Stimulated activated CD8-positive, alpha-beta memory T cell treated with anti-CD3 and anti-CD28 coated beads, Interleukin-12 subunit alpha, Interleukin-12 subunit beta, amount 100 ng/mL, for 4 hours (primary cell): Measurements from ENCODE around the gene C11orf42.
"Not testable (repeated sequence)": the region's sequence is repeated elsewhere in the genome, so short reads cannot be mapped to it uniquely, and the experiment has no call there.

ENCODE experiments used
- DNase-seq: peaks from one replicate; pipeline ENCODE4 v3.0.0-alpha.2; 2020; ENCODE audit warnings: low read depth

The C11orf42 gene

DNA sequence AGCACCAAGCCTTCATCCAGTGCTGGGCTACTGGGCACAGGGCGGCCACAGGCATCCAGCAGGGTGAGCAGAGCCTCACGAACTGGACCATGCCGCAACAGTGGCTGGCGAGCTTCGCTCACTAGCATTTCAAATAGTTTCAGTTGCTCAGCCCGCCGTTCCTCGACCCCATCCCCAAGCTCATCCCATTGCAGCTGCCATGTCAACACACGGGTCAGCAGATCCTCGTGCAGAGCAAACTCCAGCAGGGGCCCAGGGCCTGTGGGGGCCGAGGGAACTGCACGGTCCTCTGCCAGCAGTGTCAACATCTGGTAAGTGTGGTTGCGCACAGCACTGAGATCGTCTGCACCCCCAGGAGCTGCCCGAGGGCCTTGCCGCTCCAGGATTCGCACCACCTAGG is 18.5 kb downstream of the C11orf42 start:
- DNase-seq = no peak

DNA sequence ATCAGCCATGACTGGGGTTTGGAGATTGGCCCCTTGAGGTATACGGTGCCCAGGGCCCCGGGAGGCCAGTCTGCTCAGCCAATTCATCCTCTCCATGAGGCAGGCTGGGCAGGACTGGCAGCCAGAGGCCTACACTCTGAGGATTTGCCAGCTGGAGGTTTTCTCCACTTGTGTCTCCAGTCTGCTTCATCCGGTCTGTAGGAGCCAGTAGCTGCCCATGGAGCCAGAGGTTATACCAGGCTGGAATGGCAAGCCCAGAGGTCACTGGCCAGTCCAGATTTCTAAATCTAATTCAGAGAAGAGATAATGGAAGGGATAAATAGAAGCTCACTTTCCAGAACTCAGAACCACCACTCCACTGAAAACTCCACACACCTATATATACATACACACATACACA is 19.1 kb downstream of the C11orf42 start:
- DNase-seq = no peak

- no peak for DNase-seq
Observed at GRCh38 chr11:6225024-6225423, 19.7 kb downstream of the C11orf42 start.

GRCh38 chr11:6225896-6226295 is 20.5 kb downstream of the C11orf42 start:
- no peak for DNase-seq

GRCh38 chr11:6228520-6228919 is 23.2 kb downstream of the C11orf42 start:
- DNase-seq = no peak

- no peak for DNase-seq
Observed at GRCh38 chr11:6229911-6230310, 24.6 kb downstream of the C11orf42 start.

- DNase-seq = no peak
Observed at GRCh38 chr11:6232899-6233298, 27.5 kb downstream of the C11orf42 start.

GRCh38 chr11:6233984-6234386 is 28.6 kb downstream of the C11orf42 start:
- no peak for DNase-seq

- peak; percentile 99 for DNase-seq
Observed at GRCh38 chr11:6234387-6235107, 29.2 kb downstream of the C11orf42 start, which contains the start of gene FHIP1B. TSS of gene FHIP1B (minus strand) at chr11:6234636. CDS start at chr11:6224516, 10,120 bp downstream.

DNA sequence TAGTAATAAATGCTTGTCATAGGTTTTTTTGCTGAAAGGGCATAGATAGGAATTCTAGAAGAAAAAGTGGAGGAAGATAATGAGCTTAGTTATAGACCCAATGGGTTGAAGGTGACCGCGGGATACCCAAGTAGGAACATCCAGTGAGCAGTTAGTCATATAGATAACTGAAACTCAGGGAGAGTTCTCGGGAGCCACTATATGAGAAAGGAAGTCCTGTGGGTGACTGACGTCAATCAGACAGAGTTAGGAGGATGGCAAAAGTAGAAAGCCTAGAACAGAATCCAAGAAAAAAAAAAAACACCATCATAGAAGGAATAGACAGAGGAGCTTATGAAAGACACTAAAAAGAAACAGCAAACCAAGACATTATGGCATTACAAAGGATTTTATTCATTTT is 31.9 kb downstream of the C11orf42 start:
- DNase-seq = no peak

DNA sequence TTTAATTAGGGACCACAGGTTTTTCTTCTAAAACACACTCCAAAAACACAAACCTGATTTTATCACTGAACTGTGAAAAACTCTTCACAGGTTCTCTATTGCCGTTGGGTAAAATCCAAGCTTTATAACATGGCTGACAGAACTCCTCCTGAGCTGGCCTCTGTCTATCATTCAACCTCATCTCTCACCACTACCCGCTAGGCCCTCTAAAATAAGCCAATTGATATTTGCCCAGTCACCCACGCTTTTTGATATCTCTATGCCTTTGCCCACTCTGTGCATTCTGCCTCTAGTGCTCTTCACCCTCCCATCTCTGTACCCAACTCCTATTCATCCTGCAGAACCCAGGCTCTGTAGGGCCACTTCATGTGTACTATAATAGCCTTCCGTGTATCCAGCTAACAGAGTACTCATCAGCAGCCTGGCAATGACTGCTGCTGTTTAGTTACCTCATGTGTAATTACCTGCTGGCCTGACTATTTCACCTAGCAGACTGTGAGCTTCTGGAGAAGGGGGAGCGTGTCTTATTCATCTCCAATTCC is 32.5 kb downstream of the C11orf42 start:
- no peak for DNase-seq

DNA sequence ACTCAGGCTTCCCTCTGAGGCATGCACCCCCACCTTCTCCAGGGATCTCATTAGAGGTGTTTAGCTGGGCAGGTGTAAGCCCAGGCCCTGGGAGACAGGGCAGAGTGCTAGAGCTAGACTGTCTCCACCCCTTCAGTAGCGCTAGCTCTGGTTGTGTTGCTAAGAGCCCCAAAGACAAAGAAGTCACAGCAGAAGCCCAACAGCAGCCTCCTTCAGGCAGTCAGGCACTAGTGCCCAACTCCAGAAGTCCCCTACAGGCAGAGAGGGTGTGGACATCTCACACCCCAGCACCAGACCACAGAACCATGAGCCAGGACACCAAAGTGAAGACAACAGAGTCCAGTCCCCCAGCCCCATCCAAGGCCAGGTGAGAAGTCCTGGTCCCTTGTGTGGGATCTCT is 33.5 kb downstream of the C11orf42 start, which contains the start of gene CNGA4:
Gene CNGA4 (plus strand): TSS at position 188 of the 400 bp plus-strand sequence. CDS start 118 bp downstream, at position 306.
- no peak for DNase-seq

DNA sequence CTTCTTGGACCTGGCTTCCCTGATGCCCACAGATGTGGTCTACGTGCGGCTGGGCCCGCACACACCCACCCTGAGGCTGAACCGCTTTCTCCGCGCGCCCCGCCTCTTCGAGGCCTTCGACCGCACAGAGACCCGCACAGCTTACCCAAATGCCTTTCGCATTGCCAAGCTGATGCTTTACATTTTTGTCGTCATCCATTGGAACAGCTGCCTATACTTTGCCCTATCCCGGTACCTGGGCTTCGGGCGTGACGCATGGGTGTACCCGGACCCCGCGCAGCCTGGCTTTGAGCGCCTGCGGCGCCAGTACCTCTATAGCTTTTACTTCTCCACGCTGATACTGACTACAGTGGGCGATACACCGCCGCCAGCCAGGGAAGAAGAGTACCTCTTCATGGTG is 34.8 kb downstream of the C11orf42 start:
- no peak for DNase-seq

DNA sequence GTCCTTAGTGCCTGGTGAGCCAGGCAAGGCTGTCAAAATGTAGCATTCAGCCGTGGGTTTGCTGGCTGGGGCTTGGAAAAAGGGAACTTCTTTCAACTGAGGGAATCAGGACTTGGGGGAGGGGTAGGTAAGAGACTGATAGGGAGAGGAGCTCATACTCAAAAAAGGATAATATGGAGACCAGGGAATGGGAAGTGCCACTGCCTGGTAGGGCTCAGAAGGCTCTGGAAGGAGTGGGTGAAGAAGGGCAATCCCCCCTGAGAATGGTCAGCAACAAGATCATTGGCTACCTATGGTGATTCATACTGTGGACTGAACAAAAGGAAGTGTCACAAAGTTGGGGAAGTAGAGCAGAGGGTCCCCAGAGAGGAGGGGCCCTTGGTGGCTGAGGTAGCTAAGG is 35.4 kb downstream of the C11orf42 start:
- no peak for DNase-seq

- no peak for DNase-seq
Observed at GRCh38 chr11:6241316-6241715, 36.0 kb downstream of the C11orf42 start.

GRCh38 chr11:6245536-6245935 is 40.2 kb downstream of the C11orf42 start:
- no peak for DNase-seq

- no peak for DNase-seq
Observed at GRCh38 chr11:6248248-6248647, 42.9 kb downstream of the C11orf42 start.

DNA sequence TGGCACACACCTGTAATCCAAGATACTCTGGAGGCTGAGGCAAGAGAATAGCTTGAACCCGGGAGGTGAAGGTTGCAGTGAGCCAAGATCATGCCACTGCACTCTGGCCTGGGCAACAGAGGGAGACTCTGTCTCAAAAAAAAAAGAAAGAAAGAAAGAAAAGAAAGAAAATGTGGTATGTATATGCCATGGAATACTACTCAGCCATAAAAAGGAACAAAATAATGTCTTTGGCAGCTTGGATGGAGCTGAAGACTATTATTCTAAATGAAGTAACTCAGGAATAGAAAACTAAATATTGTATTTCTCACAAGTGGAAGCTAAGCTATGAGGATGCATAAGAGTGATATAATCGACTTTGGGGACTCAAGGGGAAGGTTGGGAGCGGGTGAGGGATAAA is 43.5 kb downstream of the C11orf42 start:
- DNase-seq = not testable (repeated sequence)

DNA sequence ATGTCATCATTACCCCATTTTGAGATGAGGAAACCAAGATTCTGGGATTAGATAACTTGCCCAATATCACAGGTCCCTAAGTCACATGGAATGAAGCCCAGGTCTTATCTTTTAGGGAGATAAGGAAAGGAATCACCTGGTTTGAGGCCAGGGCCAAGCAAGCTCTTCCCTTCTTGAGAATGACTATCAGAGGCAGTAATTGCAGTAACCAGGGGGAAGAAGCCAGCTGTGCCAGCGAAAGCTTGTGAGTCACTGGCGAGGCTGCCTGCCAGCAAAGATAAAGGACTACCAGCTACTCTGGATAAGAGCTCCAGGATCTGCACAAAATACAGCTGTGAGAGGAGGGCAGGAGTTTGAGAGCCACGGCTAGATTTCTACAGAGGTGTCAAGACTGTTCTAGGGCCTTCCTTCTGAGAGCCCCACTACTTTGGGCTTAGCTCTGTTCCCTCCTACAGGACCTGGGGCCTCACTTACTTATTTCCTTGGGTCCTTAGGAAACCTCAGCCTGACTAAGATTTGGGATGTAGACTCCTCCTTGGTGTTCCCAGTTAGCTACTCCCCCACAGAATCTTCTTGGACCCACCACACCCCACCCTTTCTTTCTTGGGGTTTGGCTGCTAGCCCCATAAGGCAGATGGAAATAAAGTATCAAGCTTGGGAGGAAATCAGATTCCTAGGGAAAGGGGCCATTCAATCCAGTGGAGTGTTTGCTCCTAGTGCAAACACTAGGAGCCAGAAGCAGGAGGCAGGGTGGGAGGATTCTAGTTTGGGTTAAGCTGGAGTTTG is 44.6 kb downstream of the C11orf42 start:
- no peak for DNase-seq

DNA sequence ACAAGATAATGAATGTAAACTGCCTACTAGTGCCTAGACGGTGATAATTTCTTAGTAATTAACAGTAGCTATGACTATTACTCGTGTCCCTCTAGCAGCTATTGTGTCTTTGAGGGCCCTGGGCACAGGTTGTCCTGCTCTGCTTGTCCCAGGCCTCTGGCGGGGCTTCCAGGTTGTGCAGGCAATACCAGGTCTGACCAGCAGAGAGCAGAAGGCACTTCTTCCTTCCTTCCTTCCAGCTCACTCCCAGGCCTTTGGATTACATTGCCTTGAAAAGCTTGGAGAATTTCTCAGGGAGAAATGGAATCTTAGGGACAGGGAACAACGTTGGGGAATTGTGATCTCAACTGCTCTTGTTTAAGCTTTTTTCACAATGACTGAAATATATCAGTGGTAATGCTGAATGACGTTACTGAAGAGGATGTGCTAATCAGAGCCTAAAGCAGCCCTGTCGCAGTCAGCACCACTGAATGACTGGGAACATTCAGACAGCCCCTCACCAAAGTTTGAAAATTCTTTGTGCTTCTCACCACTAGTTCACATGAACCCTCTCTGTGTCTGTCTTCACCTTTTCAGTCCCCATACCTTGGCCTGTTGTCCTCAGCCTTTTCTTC is 45.9 kb downstream of the C11orf42 start:
- no peak for DNase-seq

DNA sequence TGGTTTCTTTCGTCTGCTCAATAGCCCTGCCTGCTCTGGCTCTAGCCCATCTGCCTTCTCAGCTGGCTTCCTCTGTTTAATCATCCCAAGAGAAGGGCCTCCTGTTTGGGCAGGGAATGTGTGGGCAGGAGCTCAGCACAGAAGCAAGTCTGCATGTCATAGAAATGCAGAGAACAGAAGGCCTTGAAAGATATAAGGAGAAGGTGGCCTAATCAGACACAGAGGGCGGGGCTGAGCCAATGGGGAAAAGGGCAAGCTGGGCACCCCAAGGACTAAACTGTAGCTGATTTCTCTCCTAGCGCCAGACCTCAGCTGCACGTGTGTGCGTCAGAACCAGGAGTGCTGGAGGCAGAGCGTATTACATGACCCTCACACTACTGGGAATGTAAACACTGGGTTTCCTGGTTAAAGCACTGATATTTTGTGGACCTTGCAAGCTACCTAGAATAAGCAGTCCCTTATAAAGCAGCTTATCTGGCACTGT is 46.7 kb downstream of the C11orf42 start:
- DNase-seq = no peak

GRCh38 chr11:6253197-6253596 is 47.8 kb downstream of the C11orf42 start:
- DNase-seq = no peak
